Measurements from ENCODE around the gene PRKCE. TPM values are rescaled to one million over a fixed set of nuclear protein-coding genes. Genes with fewer than 3 reads are reported as not detected.

Gene PRKCE
- total RNA-seq, 2 experiments from 2014 or later = 17.0 to 42.1 TPM

- Histone ChIP-seq H4K20me1 (ENCODE audit: insufficient read depth, low read length) (no peaks in the 10 kb centered on the region), H3K4me3 (ENCODE audit: low read depth, low read length, poor library complexity, severe bottlenecking) (no peak overlapping the region), H3K4me1 (ENCODE audit: insufficient read depth, low read length, poor library complexity, severe bottlenecking) (peaks cover 3% of the 10 kb centered on the region), H3K9me3 (ENCODE audit: low read length) (no peaks in the 10 kb centered on the region), H3K4me2 (ENCODE audit: low read length) (no peak overlapping the region), H3K9me2 (ENCODE audit: insufficient read depth, low read length) (no peaks in the 10 kb centered on the region), H3K79me2 (ENCODE audit: insufficient read depth, low read depth, low read length) (no peaks in the 10 kb centered on the region), H2AFZ (ENCODE audit: low read length) (no peak overlapping the region), H3K36me3 (ENCODE audit: insufficient read depth, low read length) (no peaks in the 10 kb centered on the region), H3K27ac (ENCODE audit: low read depth, low read length, poor library complexity, severe bottlenecking) (no peak overlapping the region)
- ChIA-PET CTCF (ENCODE audit: unreplicated experiment) (no interaction called here), POLR2A (no interaction called here)
- intact Hi-C loops (cut with micrococcal nuclease; ENCODE audit: unreplicated experiment) = no loop called here
- no TSS peak for BruUV-seq (replicated peaks)
- no peak for TF ChIP-seq EZH2phosphoT487 (IDR thresholded peaks at IDR 0.05; ENCODE audit: borderline replicate concordance, low read depth, low read length)
- TF ChIP-seq, protein P1, sequence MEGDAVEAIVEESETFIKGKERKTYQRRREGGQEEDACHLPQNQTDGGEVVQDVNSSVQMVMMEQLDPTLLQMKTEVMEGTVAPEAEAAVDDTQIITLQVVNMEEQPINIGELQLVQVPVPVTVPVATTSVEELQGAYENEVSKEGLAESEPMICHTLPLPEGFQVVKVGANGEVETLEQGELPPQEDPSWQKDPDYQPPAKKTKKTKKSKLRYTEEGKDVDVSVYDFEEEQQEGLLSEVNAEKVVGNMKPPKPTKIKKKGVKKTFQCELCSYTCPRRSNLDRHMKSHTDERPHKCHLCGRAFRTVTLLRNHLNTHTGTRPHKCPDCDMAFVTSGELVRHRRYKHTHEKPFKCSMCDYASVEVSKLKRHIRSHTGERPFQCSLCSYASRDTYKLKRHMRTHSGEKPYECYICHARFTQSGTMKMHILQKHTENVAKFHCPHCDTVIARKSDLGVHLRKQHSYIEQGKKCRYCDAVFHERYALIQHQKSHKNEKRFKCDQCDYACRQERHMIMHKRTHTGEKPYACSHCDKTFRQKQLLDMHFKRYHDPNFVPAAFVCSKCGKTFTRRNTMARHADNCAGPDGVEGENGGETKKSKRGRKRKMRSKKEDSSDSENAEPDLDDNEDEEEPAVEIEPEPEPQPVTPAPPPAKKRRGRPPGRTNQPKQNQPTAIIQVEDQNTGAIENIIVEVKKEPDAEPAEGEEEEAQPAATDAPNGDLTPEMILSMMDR (conservative IDR thresholded peaks at IDR 0.05; ENCODE audit: low read length) = no peak
- no peak for DNase-seq (ENCODE audit: low spot score)
Measured at GRCh38 chr2:45711224-45711623, 59.7 kb downstream of the PRKCE start.

DNA sequence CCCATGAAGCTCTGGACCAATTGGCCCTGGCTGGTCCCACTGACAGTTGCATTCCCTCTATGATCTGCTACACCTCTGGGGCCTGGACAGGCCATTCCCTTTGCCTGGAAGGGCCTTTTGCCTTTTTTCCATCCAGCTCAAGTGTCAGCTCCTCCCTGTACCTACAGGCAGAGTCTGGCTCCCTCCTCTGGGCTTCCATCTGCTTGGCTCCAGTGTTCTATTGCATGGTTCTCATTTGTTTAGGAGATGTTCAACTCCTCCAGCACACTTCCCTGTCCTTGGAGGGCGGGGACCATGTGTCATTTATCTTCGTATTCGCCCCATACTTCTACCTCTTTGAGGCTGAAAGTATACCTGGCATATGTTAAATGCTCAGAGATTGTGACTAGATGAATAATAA is 61.1 kb downstream of the PRKCE start:
- ChIA-PET CTCF (ENCODE audit: unreplicated experiment) (no interaction called here), POLR2A (interaction anchor here (0.9 kb wide), 1 partner anchor 62 kb away, joined by 3 read pairs; no protein-coding TSS in a partner anchor)
- Histone ChIP-seq H3K9me2 (ENCODE audit: insufficient read depth, low read length) (no peaks in the 10 kb centered on the region), H3K79me2 (ENCODE audit: insufficient read depth, low read depth, low read length) (no peaks in the 10 kb centered on the region), H3K27ac (ENCODE audit: low read depth, low read length, poor library complexity, severe bottlenecking) (no peak overlapping the region), H3K4me3 (ENCODE audit: low read depth, low read length, poor library complexity, severe bottlenecking) (no peak overlapping the region), H3K9me3 (ENCODE audit: low read length) (no peaks in the 10 kb centered on the region), H3K4me1 (ENCODE audit: insufficient read depth, low read length, poor library complexity, severe bottlenecking) (peaks cover 3% of the 10 kb centered on the region), H3K36me3 (ENCODE audit: insufficient read depth, low read length) (no peaks in the 10 kb centered on the region), H3K4me2 (ENCODE audit: low read length) (no peak overlapping the region), H2AFZ (ENCODE audit: low read length) (no peak overlapping the region), H4K20me1 (ENCODE audit: insufficient read depth, low read length) (no peaks in the 10 kb centered on the region)
- intact Hi-C loops (cut with micrococcal nuclease; ENCODE audit: unreplicated experiment) = no loop called here
- TF ChIP-seq EZH2phosphoT487 (IDR thresholded peaks at IDR 0.05; ENCODE audit: borderline replicate concordance, low read depth, low read length) = no peak
- TF ChIP-seq, protein P1 (conservative IDR thresholded peaks at IDR 0.05; ENCODE audit: low read length) = no peak
- BruUV-seq (replicated peaks) = no TSS peak
- DNase-seq (ENCODE audit: low spot score) = no peak

DNA sequence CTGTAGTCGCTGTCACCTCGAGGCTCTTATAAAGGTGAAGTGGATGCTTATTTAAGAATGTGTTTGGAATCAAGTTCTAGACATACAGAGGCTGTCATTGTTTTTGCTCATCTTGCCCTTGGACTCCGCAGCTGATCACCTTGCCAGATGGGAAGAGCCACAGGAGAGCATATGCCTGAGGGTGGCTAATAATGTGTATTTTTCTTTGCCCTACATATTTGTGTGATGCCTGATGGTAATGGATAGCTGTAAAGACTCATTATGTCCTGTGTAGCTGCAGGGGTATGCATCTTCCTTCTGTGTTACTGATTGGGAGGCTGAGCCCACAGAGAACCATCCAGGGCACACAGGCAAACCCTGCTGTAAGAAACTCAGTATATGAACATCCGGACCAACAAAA is 61.7 kb downstream of the PRKCE start:
- intact Hi-C loops (cut with micrococcal nuclease; ENCODE audit: unreplicated experiment) = no loop called here
- CTCF ChIA-PET (ENCODE audit: unreplicated experiment) = no interaction called here
- Histone ChIP-seq H3K9me3 (ENCODE audit: low read length) (no peaks in the 10 kb centered on the region), H3K4me1 (ENCODE audit: insufficient read depth, low read length, poor library complexity, severe bottlenecking) (peaks cover 3% of the 10 kb centered on the region), H3K36me3 (ENCODE audit: insufficient read depth, low read length) (no peaks in the 10 kb centered on the region), H3K9me2 (ENCODE audit: insufficient read depth, low read length) (no peaks in the 10 kb centered on the region), H3K79me2 (ENCODE audit: insufficient read depth, low read depth, low read length) (no peaks in the 10 kb centered on the region), H4K20me1 (ENCODE audit: insufficient read depth, low read length) (no peaks in the 10 kb centered on the region), H2AFZ (ENCODE audit: low read length) (no peak overlapping the region), H3K27ac (ENCODE audit: low read depth, low read length, poor library complexity, severe bottlenecking) (no peak overlapping the region), H3K4me2 (ENCODE audit: low read length) (no peak overlapping the region), H3K4me3 (ENCODE audit: low read depth, low read length, poor library complexity, severe bottlenecking) (no peak overlapping the region)
- POLR2A ChIA-PET = interaction anchor here (0.9 kb wide), 1 partner anchor 63 kb away, joined by 3 read pairs; no protein-coding TSS in a partner anchor
- TF ChIP-seq EZH2phosphoT487 (IDR thresholded peaks at IDR 0.05; ENCODE audit: borderline replicate concordance, low read depth, low read length) = no peak
- TF ChIP-seq, protein P1 (conservative IDR thresholded peaks at IDR 0.05; ENCODE audit: low read length) = no peak
- DNase-seq (ENCODE audit: low spot score) = no peak
- no TSS peak for BruUV-seq (replicated peaks)

Data from OCI-LY7 (cell line).